Measurements from ENCODE around the gene SMG1. TPM values are rescaled to one million over a fixed set of nuclear protein-coding genes. Genes with fewer than 3 reads are reported as not detected.
"Not testable (repeated sequence)": the region's sequence is repeated elsewhere in the genome, so short reads cannot be mapped to it uniquely, and the experiment has no call there.

Gene SMG1
- total RNA-seq: 100 to 1,000 TPM; 100 to 113 TPM
- polyA plus RNA-seq (2013, experiment 1 of 2): 25.1 TPM
- 25.6 TPM for polyA plus RNA-seq (2013, experiment 2 of 2)
- long read RNA-seq, experiment 1, partial matches to known transcripts: 3 of 16 reads
- long read RNA-seq, experiment 1, other reads (novel, unspliced or antisense): 13 of 16 reads
- long read RNA-seq, experiment 2, partial matches to known transcripts: 30 of 35 reads
- long read RNA-seq, experiment 2, other reads (novel, unspliced or antisense): 5 of 35 reads
- long read RNA-seq, experiment 3, partial matches to known transcripts: 17 of 29 reads
- long read RNA-seq, experiment 3, other reads (novel, unspliced or antisense): 11 of 29 reads
- long read RNA-seq, experiment 4: 0 reads

GRCh38 chr16:18925986-18926865 is at the start of gene SMG1:
Gene SMG1, minus strand, starts transcription at chr16:18926408. Its CDS starts 367 bp downstream, at chr16:18926041.
- H3K4me1 ChIP-seq (ENCODE audit: control insufficient read depth, insufficient read depth, low read length); H3K36me3 Mint-ChIP-seq (ENCODE audit: low read depth); H3K27me3 ChIP-seq (ENCODE audit: control insufficient read depth, insufficient read depth, low read length, poor library complexity, severe bottlenecking); H3K27me3 Mint-ChIP-seq (ENCODE audit: insufficient read depth); H3K9me3 ChIP-seq (ENCODE audit: control insufficient read depth, low read length); H3K9me3 Mint-ChIP-seq; H3K4me1 Mint-ChIP-seq; H3K36me3 ChIP-seq (ENCODE audit: control insufficient read depth, insufficient read depth, low read length): not testable (repeated sequence)
- WGBS, 2 experiments (ENCODE audit: insufficient coverage in 1 of 2, insufficient read length in 1 of 2): 0% methylated on average over 22 to 103 of the region's 104 CpGs
- peak within 1 kb of the TSS; percentile 89 for H3K4me3 Mint-ChIP-seq
- peak within 1 kb of the TSS; percentile 67 for H3K9ac ChIP-seq (ENCODE audit: extremely low read depth, low read length, poor library complexity, severe bottlenecking)
- H3K27ac ChIP-seq (ENCODE audit: low read depth, low read length): peak within 1 kb of the TSS; percentile 76
- DNase-seq: peak; percentile 97
- peak within 1 kb of the TSS; percentile 97 for H3K27ac Mint-ChIP-seq
- H3K4me3 ChIP-seq (ENCODE audit: low read length): peak within 1 kb of the TSS; percentile 91

GRCh38 chr16:18975109-18975508 is 48.9 kb upstream of the SMG1 start:
- Mint-ChIP-seq H3K9me3 (no peaks in the 10 kb centered on the region), H3K36me3 (ENCODE audit: low read depth) (no peaks in the 10 kb centered on the region), H3K27me3 (ENCODE audit: insufficient read depth) (no peaks in the 10 kb centered on the region), H3K4me3 (no peak overlapping the region), H3K27ac (peak overlapping the region; percentile 19), H3K4me1 (peaks cover 34% of the 10 kb centered on the region)
- no peak for TF ChIP-seq CTCF (conservative IDR thresholded peaks at IDR 0.05)
- Histone ChIP-seq H3K9me3 (ENCODE audit: control insufficient read depth, low read length) (no peaks in the 10 kb centered on the region), H3K27ac (ENCODE audit: low read depth, low read length) (no peak overlapping the region), H3K4me1 (ENCODE audit: control insufficient read depth, insufficient read depth, low read length) (no peaks in the 10 kb centered on the region), H3K36me3 (ENCODE audit: control insufficient read depth, insufficient read depth, low read length) (no peaks in the 10 kb centered on the region), H3K27me3 (ENCODE audit: control insufficient read depth, insufficient read depth, low read length, poor library complexity, severe bottlenecking) (no peaks in the 10 kb centered on the region), H3K4me3 (ENCODE audit: low read length) (no peak overlapping the region), H3K9ac (ENCODE audit: extremely low read depth, low read length, poor library complexity, severe bottlenecking) (no peak overlapping the region)
- WGBS, 2 experiments (ENCODE audit: insufficient coverage in 1 of 2, insufficient read length in 1 of 2): 48 to 82% methylated on average over 1 to 3 of the region's 3 CpGs
- no peak for DNase-seq

- Histone ChIP-seq H3K27ac (ENCODE audit: low read depth, low read length) (no peak overlapping the region), H3K27me3 (ENCODE audit: control insufficient read depth, insufficient read depth, low read length, poor library complexity, severe bottlenecking) (no peaks in the 10 kb centered on the region), H3K4me1 (ENCODE audit: control insufficient read depth, insufficient read depth, low read length) (no peaks in the 10 kb centered on the region), H3K4me3 (ENCODE audit: low read length) (no peak overlapping the region), H3K9ac (ENCODE audit: extremely low read depth, low read length, poor library complexity, severe bottlenecking) (no peak overlapping the region), H3K36me3 (ENCODE audit: control insufficient read depth, insufficient read depth, low read length) (no peaks in the 10 kb centered on the region), H3K9me3 (ENCODE audit: control insufficient read depth, low read length) (no peaks in the 10 kb centered on the region)
- Mint-ChIP-seq H3K36me3 (ENCODE audit: low read depth) (no peaks in the 10 kb centered on the region), H3K4me3 (no peak overlapping the region), H3K9me3 (no peaks in the 10 kb centered on the region), H3K27ac (no peak overlapping the region), H3K4me1 (peaks cover 21% of the 10 kb centered on the region), H3K27me3 (ENCODE audit: insufficient read depth) (peaks cover 3% of the 10 kb centered on the region)
- no peak for TF ChIP-seq CTCF (conservative IDR thresholded peaks at IDR 0.05)
- no peak for DNase-seq
- WGBS, 2 experiments (ENCODE audit: insufficient coverage in 1 of 2, insufficient read length in 1 of 2): 92% methylated on average over 4 of the region's 4 CpGs; no CpG with 5 or more reads in 1 of the 2 experiments
Measured at GRCh38 chr16:18969855-18970240, 43.6 kb upstream of the SMG1 start.

All from endodermal cell (in vitro differentiated cells).